Measurements from ENCODE around the gene SPI1.

DNA sequence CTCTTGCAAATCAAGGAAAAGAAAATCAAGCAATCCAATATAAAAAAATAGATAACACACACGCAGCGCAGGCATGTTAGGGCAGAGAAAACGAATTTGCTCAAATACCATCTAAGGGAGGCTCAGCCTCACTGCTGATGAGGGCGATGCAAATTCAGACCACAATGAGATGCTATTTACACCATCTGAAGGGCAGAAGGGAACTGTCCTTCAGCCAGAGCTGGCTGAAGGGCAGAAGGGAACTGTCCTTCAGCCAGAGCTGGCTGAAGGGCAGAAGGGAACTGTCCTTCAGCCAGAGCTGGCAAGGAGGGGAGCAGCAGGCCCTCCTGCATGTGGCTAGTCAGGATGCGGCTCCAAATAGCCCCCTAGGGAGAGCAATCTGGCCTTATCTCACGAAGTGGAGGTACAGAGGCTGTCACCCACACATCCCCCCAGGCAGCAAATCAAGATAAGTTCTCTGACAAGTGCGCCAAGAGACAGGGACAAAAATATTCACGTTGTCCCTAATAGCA, 22.5 kb upstream of the SPI1 start:
- TF ChIP-seq CTCF (IDR thresholded peaks at IDR 0.05) (no peak), POLR2A (IDR thresholded peaks at IDR 0.05) (no peak)

Measured in vagina (tissue), 2 donors.